ENCODE data around the gene SPTB. TPM values are rescaled to one million over a fixed set of nuclear protein-coding genes. Genes with fewer than 3 reads are reported as not detected.
A peak's percentile ranks its signal among the peaks of the same experiment; 100 is the strongest.

The SPTB gene
- total and polyA plus RNA-seq, 9 of the 15 experiments (the other 6 are each of a cell fraction or from before 2014, with no cell fraction given), result 0.21 to 45.9 (median 11.7) TPM

GRCh38 chr14:64828071-64828470, 51.6 kb downstream of the SPTB start:
- no peaks in the 10 kb centered on the region for H3K27me3 ChIP-seq (ENCODE audit: control insufficient read depth in 2 of 2, insufficient read depth in 2 of 2, low read length in 2 of 2)
- ATAC-seq, result 0 out of 3 replicates have a peak, but pooled peaks have one; percentile 11
- no TSS peak for BruUV-seq (replicated peaks)
- TF ChIP-seq CHD2 (IDR thresholded peaks at IDR 0.05; ENCODE audit: low read depth, low read length) (no peak), SP2 (IDR thresholded peaks at IDR 0.05; ENCODE audit: extremely low read depth, low read depth, low read length, poor library complexity, severe bottlenecking) (no peak), NCOA4 (IDR thresholded peaks at IDR 0.05; ENCODE audit: partially characterized antibody) (no peak), YBX1 (IDR thresholded peaks at IDR 0.05) (no peak), KLF13 (tag; IDR thresholded peaks at IDR 0.05; ENCODE audit: borderline replicate concordance, low read depth) (no peak), EGR1 (conservative IDR thresholded peaks at IDR 0.05) (no peak), NFRKB (IDR thresholded peaks at IDR 0.05; ENCODE audit: low read depth) (no peak), ZMIZ1 (IDR thresholded peaks at IDR 0.05; ENCODE audit: low read depth in 2 of 2, low read length in 2 of 2) (no peak), MLX (CRISPR knock-in tag; conservative IDR thresholded peaks at IDR 0.05) (no peak), ZNF277 (CRISPR knock-in tag; IDR thresholded peaks at IDR 0.05; ENCODE audit: borderline replicate concordance) (no peak), NBN (IDR thresholded peaks at IDR 0.05; ENCODE audit: low read depth) (no peak), SMAD2 (IDR thresholded peaks at IDR 0.05; ENCODE audit: low read depth, low read length) (no peak), TCFL5 (CRISPR knock-in tag; conservative IDR thresholded peaks at IDR 0.05) (no peak), PHF20 (IDR thresholded peaks at IDR 0.05; ENCODE audit: partially characterized antibody) (no peak), ZFP36 (IDR thresholded peaks at IDR 0.05; ENCODE audit: low read depth, low read length, partially characterized antibody) (no peak), RBM14 (IDR thresholded peaks at IDR 0.05; ENCODE audit: borderline replicate concordance, insufficient read depth, low read depth, low read length) (no peak)

More at GRCh38 chr14:64828071-64828470, 51.6 kb downstream of the SPTB start:
- H2AFZ ChIP-seq (ENCODE audit: low read depth, low read length), result no peak overlapping the region
- H3K4me1 ChIP-seq (replicated peaks in 1 of 2; ENCODE audit: control insufficient read depth in 2 of 2, insufficient read depth in 2 of 2, low read length in 2 of 2), result peaks cover 24 to 52% of the 10 kb centered on the region in 2 experiments; a peak in 4 of 5 replicates
- no peaks in the 10 kb centered on the region for H3K9me3 ChIP-seq (replicated peaks; ENCODE audit: control insufficient read depth, insufficient read depth, low read depth, low read length)
- FAIRE-seq (peak; percentile 73), DNase-seq (ENCODE audit: extremely low read depth in 1 of 4, low spot score in 3 of 4) (no peak)
- CTCF ChIA-PET (ENCODE audit: low intra/inter-chr PET ratio), result interaction anchor here (2.1 kb wide), 1 partner anchor 63 kb away, joined by 12 read pairs; no protein-coding TSS in a partner anchor
- H3K9me1 ChIP-seq (ENCODE audit: control insufficient read depth, insufficient read depth, low read length), result peaks cover 3% of the 10 kb centered on the region
- H3K36me3 ChIP-seq (ENCODE audit: control insufficient read depth, insufficient read depth, low read length), result peaks cover 6% of the 10 kb centered on the region; the same call in 2 of the 3 replicates
- H3K9ac ChIP-seq (ENCODE audit: insufficient read depth in 1 of 2, low read depth in 2 of 2, low read length in 2 of 2), result no peak overlapping the region
- POLR2A ChIA-PET, result interaction anchor here (1.0 kb wide), 1 partner anchor 16 kb away, joined by 4 read pairs; no protein-coding TSS in a partner anchor
- H4K20me1 ChIP-seq (replicated peaks; ENCODE audit: control insufficient read depth, insufficient read depth, low read length), result 0 out of 2 replicates have a peak, but pooled peaks cover 9% of the 10 kb centered on the region
- intact Hi-C loops (cut with micrococcal nuclease), result no loop called here
- 61% methylated on average over 3 of the region's 3 CpGs for WGBS (ENCODE audit: insufficient coverage, low coverage, missing lambda C conversion rate)
- H3K79me2 ChIP-seq (ENCODE audit: control insufficient read depth, insufficient read depth, low read length), result peaks cover 90% of the 10 kb centered on the region
- H3K27ac ChIP-seq (ENCODE audit: extremely low read depth, low read depth, low read length), result no peak overlapping the region
- no peak overlapping the region for H3K4me2 ChIP-seq (ENCODE audit: insufficient read depth, low read length)
- in situ Hi-C loops (cut with MboI), result no loop called here
- H3K4me3 ChIP-seq, result no peak overlapping the region

Measured in K562 (cell line).